GM21825 (cell line): ENCODE data around the gene CEND1.
A peak's percentile ranks its signal among the peaks of the same experiment; 100 is the strongest.

Source experiments
- ATAC-seq: cut with Tn5 transposase; IDR thresholded peaks from one replicate; pipeline ENCODE4 v1.9.1; 2021; ENCODE audit warnings: mild to moderate bottlenecking, moderate library complexity; ENCODE audit not compliant: unreplicated experiment

CEND1 gene

GRCh38 chr11:779955-780532, 9.8 kb downstream of the CEND1 start:
- ATAC-seq, result no peak

- ATAC-seq, result no peak
Measured at GRCh38 chr11:778976-779954, 10.6 kb downstream of the CEND1 start.

GRCh38 chr11:777288-778255, 12.3 kb downstream of the CEND1 start, which contains the start of gene GATD1:
TSS of gene GATD1 (minus strand) at chr11:777487. CDS start at chr11:777462, 25 bp downstream.
- peak; percentile 69 for ATAC-seq

GRCh38 chr11:776561-777287, 13.2 kb downstream of the CEND1 start:
- peak; percentile 12 for ATAC-seq

GRCh38 chr11:776263-776560, 13.7 kb downstream of the CEND1 start:
- no peak for ATAC-seq

GRCh38 chr11:774873-775592, 14.9 kb downstream of the CEND1 start:
- ATAC-seq, result no peak

GRCh38 chr11:773830-774229, 16.1 kb downstream of the CEND1 start:
- ATAC-seq, result no peak

GRCh38 chr11:773425-773824, 16.5 kb downstream of the CEND1 start:
- ATAC-seq, result no peak

- no peak for ATAC-seq
Measured at GRCh38 chr11:772429-773390, 17.2 kb downstream of the CEND1 start.

- no peak for ATAC-seq
Measured at GRCh38 chr11:771617-772204, 18.2 kb downstream of the CEND1 start.

- ATAC-seq, result no peak
Measured at GRCh38 chr11:770642-771616, 19.0 kb downstream of the CEND1 start.

GRCh38 chr11:769887-770641, 19.8 kb downstream of the CEND1 start:
- ATAC-seq, result no peak

GRCh38 chr11:767238-767637, 22.7 kb downstream of the CEND1 start:
- no peak for ATAC-seq

- ATAC-seq, result no peak
Measured at GRCh38 chr11:766936-767210, 23.0 kb downstream of the CEND1 start.

- ATAC-seq, result no peak
Measured at GRCh38 chr11:766106-766935, 23.6 kb downstream of the CEND1 start.

GRCh38 chr11:765802-766091, 24.1 kb downstream of the CEND1 start:
- ATAC-seq, result no peak
